Measurements from ENCODE around the gene CFAP46.

- no peak for TF ChIP-seq TSHZ2 (CRISPR knock-in tag; IDR thresholded peaks at IDR 0.05)
- no peak for TF ChIP-seq CREB5 (CRISPR knock-in tag; IDR thresholded peaks at IDR 0.05; ENCODE audit: low read depth)
- no peak for TF ChIP-seq SNAI2 (CRISPR knock-in tag; IDR thresholded peaks at IDR 0.05)
- TF ChIP-seq GLIS3 (CRISPR knock-in tag; IDR thresholded peaks at IDR 0.05), result no peak
- TF ChIP-seq ESRRG (CRISPR knock-in tag; IDR thresholded peaks at IDR 0.05), result no peak
Observed at GRCh38 chr10:132836832-132837540, 105.4 kb downstream of the CFAP46 start.

All from SK-N-SH treated with all-trans-retinoic acid at 6 μM for 48 hours (cell line).